Liver (tissue), 9 donors: Measurements from ENCODE around the gene UQCRC2. TPM values are rescaled to one million over a fixed set of nuclear protein-coding genes. Genes with fewer than 3 reads are reported as not detected.
"Not testable (repeated sequence)": the region's sequence is repeated elsewhere in the genome, so short reads cannot be mapped to it uniquely, and the experiment has no call there.

Experiments used
- DNase-seq: peaks from one replicate; pipeline ENCODE4 v3.0.0-alpha.2; 2017; ENCODE audit warnings: low spot score
- H3K27ac ChIP-seq, 2 donors: one replicate each; pipeline ENCODE4 v1.7.0; 2013; ENCODE audit warnings: inconsistent platforms in 2 of 2, low read length in 2 of 2, control low read depth in 1 of 2, low read depth in 1 of 2, mild to moderate bottlenecking in 1 of 2
- H3K27me3 ChIP-seq, 4 donors: one replicate each; pipeline versions ENCODE4 v1.6.1 to v1.7.0; 2013; ENCODE audit warnings: low read length in 3 of 4, inconsistent platforms in 1 of 4, mild to moderate bottlenecking in 1 of 4, moderate library complexity in 1 of 4; ENCODE audit not compliant: control insufficient read depth in 4 of 4, insufficient read depth in 4 of 4
- H3K36me3 ChIP-seq, 4 donors: one replicate each; pipeline versions ENCODE4 v1.6.1 to v1.7.0; 2013; ENCODE audit warnings: low read length in 3 of 4, mild to moderate bottlenecking in 3 of 4, low read depth in 1 of 4, moderate library complexity in 1 of 4; ENCODE audit not compliant: control insufficient read depth in 4 of 4, insufficient read depth in 3 of 4
- H3K4me1 ChIP-seq, 4 donors: one replicate each; pipeline versions ENCODE4 v1.6.1 to v1.7.0; 2013; ENCODE audit warnings: low read length in 3 of 4, mild to moderate bottlenecking in 3 of 4, moderate library complexity in 1 of 4; ENCODE audit not compliant: control insufficient read depth in 4 of 4, insufficient read depth in 4 of 4
- H3K4me3 ChIP-seq, 3 donors: one replicate each; pipeline versions ENCODE4 v1.6.1 to v1.7.0; 2013; ENCODE audit warnings: low read length in 3 of 3, control low read depth in 1 of 3, low read depth in 1 of 3, mild to moderate bottlenecking in 1 of 3
- H3K9ac ChIP-seq, 2 donors: one replicate each; pipeline ENCODE4 v1.7.0; 2013; ENCODE audit warnings: low read length in 2 of 2, mild to moderate bottlenecking in 2 of 2, moderate library complexity in 2 of 2, control low read depth in 1 of 2, low read depth in 1 of 2
- H3K9me3 ChIP-seq, 4 donors: one replicate each; pipeline versions ENCODE4 v1.6.1 to v1.7.0; 2013; ENCODE audit warnings: low read length in 3 of 4; ENCODE audit not compliant: control insufficient read depth in 4 of 4
- EGR1 ChIP-seq, 2 donors: IDR thresholded peaks; 2 replicates each; pipeline ENCODE4 v1.6.1; 2016 to 2018; ENCODE audit warnings: antibody characterized with exemption in 2 of 2, low read depth in 2 of 2
- FOXA1 ChIP-seq: IDR thresholded peaks from 2 replicates; pipeline ENCODE4 v1.6.1; 2016; ENCODE audit warnings: antibody characterized with exemption
- FOXA2 ChIP-seq: IDR thresholded peaks from 2 replicates; pipeline ENCODE4 v1.6.1; 2016; ENCODE audit warnings: antibody characterized with exemption
- GABPA ChIP-seq, 2 donors: IDR thresholded peaks in 1 of 2; conservative IDR thresholded peaks in 1 of 2; 2 replicates each; pipeline ENCODE4 v1.6.1; 2016; ENCODE audit warnings: antibody characterized with exemption in 2 of 2, mild to moderate bottlenecking in 1 of 2, moderate library complexity in 1 of 2
- HNF4A ChIP-seq, 2 donors: conservative IDR thresholded peaks; 2 replicates each; pipeline ENCODE4 v1.6.1; 2016; ENCODE audit warnings: antibody characterized with exemption in 2 of 2, mild to moderate bottlenecking in 2 of 2
- HNF4G ChIP-seq: IDR thresholded peaks from 2 replicates; pipeline ENCODE4 v1.6.1; 2016; ENCODE audit warnings: antibody characterized with exemption
- JUND ChIP-seq, 2 donors: IDR thresholded peaks; 2 replicates each; pipeline ENCODE4 v1.6.1; 2016; ENCODE audit warnings: antibody characterized with exemption in 2 of 2
- NR2F2 ChIP-seq: IDR thresholded peaks from 2 replicates; pipeline ENCODE4 v1.6.1; 2016; ENCODE audit warnings: antibody characterized with exemption
- RXRA ChIP-seq, 2 donors: IDR thresholded peaks; 2 replicates each; pipeline ENCODE4 v1.6.1; 2017 to 2018; ENCODE audit warnings: antibody characterized with exemption in 2 of 2, mild to moderate bottlenecking in 1 of 2
- SP1 ChIP-seq: IDR thresholded peaks from 2 replicates; pipeline ENCODE4 v1.6.1; 2018; ENCODE audit warnings: antibody characterized with exemption, mild to moderate bottlenecking
- TAF1 ChIP-seq: conservative IDR thresholded peaks from 2 replicates; pipeline ENCODE4 v1.6.1; 2016; ENCODE audit warnings: antibody characterized with exemption, mild to moderate bottlenecking
- YY1 ChIP-seq: IDR thresholded peaks from 2 replicates; pipeline ENCODE4 v1.6.1; 2016; ENCODE audit warnings: antibody characterized with exemption, mild to moderate bottlenecking
- WGBS: extraction: QIAGEN DNeasy Blood & Tissue Kit; methylation state at CpG from one replicate; pipeline ENCODE4 v1.1.7; 2013; 5-methylcytosine and 5-hydroxymethylcytosine counted together
- polyA plus RNA-seq, 2 donors: library from polyadenylated mRNA; stranded (reverse) in 1 of 2; unstranded in 1 of 2; fragments of 200-250 nt in 1 of 2; fragments of >200 nt in 1 of 2; fragmentation: Nextera tagmentation in 1 of 2; extraction: Ambion mirVana in 1 of 2; gene quantifications; one replicate each; pipeline versions ENCODE4 v1.2.1 to v1.2.3, GENCODE V29; 2013 to 2015
- total RNA-seq, 2 donors: library from RNA; depleted of rRNA; stranded (reverse); fragments of >200 nt; gene quantifications; one replicate each; pipeline ENCODE4 v1.2.3, GENCODE V29; 2014
- TF ChIP-seq, protein P1 (sequence below): IDR thresholded peaks from 2 replicates; pipeline ENCODE4 v1.6.1; 2016; ENCODE audit warnings: antibody characterized with exemption
- TF ChIP-seq, protein P2 (sequence below): IDR thresholded peaks from 2 replicates; pipeline ENCODE4 v1.6.1; 2016; ENCODE audit warnings: antibody characterized with exemption, mild to moderate bottlenecking
- TF ChIP-seq, protein P3 (sequence below): IDR thresholded peaks from 2 replicates; pipeline ENCODE4 v1.6.1; 2016; ENCODE audit warnings: antibody characterized with exemption
- TF ChIP-seq, protein P4 (sequence below): fragments of 150-350 bp; IDR thresholded peaks from 2 replicates; pipeline ENCODE4 v1.5.1; 2017; ENCODE audit warnings: improper control_type of control experiment, low read depth, low read length; ENCODE audit not compliant: missing input control
- TF ChIP-seq, protein P5 (sequence below): IDR thresholded peaks from 2 replicates; pipeline ENCODE4 v1.6.1; 2016; ENCODE audit warnings: antibody characterized with exemption
- donor health status: healthy.
- donor health status: healthy.
- donor health status: healthy.
- donor health status: healthy.
- donor health status: healthy.

Gene UQCRC2
- total and polyA plus RNA-seq, 4 donors, result 88.8 to 164 (median 140) TPM

DNA sequence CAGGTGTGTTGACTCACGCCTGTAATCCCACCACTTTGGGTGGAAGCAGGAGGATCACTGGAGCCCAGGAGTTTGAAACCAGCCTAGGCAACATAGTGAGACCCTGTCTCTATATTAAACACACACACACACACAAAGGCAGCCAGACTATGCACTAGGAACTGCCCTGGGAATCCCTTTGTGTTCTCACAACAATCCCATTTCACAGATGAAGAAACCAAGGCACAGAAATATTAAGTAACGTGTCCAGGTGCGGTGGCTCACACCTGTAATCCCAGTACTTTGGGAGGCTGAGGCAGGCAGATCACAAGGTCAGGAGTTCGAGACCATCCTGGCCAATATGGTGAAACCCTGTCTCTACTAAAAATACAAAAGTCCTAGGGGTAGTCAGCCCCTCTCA is 19.4 kb upstream of the UQCRC2 start:
- not testable (repeated sequence) for H3K36me3 ChIP-seq, H3K27me3 ChIP-seq, H3K9me3 ChIP-seq, DNase-seq, H3K9ac ChIP-seq, H3K4me3 ChIP-seq, H3K4me1 ChIP-seq, H3K27ac ChIP-seq
- WGBS, result 97% methylated on average over 4 of the region's 4 CpGs

DNA sequence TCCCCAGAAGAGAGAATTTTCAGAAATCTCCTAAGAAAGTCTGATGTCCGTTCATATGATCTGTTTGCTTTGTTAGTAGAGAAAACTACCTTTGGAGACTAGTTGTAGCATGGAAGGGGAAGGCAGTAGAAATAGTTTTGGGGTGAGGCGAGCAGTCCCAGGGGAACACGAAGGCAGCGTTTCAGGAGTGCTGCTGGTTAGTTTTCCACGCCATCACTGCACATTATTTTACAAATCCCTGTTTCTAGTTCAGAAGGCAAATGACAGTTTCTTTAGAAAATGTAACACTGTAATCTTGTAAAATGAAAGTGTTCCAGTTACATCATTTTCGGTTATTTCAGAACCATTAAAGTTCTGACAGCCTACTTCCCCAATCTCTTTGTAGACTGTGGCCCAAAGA is 16.9 kb upstream of the UQCRC2 start:
- WGBS, result 79% methylated on average over 6 of the region's 6 CpGs
- not testable (repeated sequence) for H3K4me3 ChIP-seq, H3K36me3 ChIP-seq, H3K9ac ChIP-seq, H3K27me3 ChIP-seq, H3K4me1 ChIP-seq, H3K9me3 ChIP-seq, H3K27ac ChIP-seq, DNase-seq

DNA sequence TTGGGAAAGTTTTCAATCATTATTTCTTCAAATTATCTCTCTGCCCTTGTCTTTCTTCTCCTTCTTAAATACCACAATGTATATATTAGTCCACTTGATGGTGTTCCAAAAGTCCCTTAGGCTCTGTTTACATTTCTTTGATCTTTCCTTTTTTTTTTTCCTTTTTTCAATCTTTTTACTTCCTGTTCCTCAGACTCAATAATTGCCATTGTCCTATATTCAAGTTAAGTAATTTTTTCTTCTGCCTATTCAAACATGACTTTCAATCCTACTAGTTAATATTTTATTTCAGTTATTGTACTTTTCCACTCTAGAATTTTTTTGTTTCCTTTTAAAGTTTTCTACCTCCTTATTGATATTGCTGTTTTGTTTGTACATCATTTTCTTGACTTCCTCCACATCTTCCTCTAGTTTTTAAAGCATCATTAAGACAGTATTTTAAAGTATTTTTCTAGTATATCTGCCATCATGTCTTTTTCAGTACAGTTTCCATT is 15.8 kb upstream of the UQCRC2 start:
- H3K27ac ChIP-seq, result no peak overlapping the region

More for the DNA sequence above, 15.8 kb upstream of the UQCRC2 start:
- DNase-seq, result no peak
- Histone ChIP-seq H3K9me3 (no peaks in the 10 kb centered on the region), H3K4me3 (no peak overlapping the region), H3K27me3 (no peaks in the 10 kb centered on the region), H3K4me1 (peaks cover 0 to 1% (median 0%) of the 10 kb centered on the region in 4 donors), H3K9ac (no peak overlapping the region), H3K36me3 (no peaks in the 10 kb centered on the region)
- TF ChIP-seq NR2F2 (no peak), SP1 (no peak), EGR1 (IDR thresholded peaks at IDR 0.05; ENCODE audit: low read depth in 2 of 2) (no peak), HNF4G (no peak), RXRA (IDR thresholded peaks at IDR 0.05) (no peak), HNF4A (conservative IDR thresholded peaks at IDR 0.05) (no peak), TAF1 (no peak), JUND (IDR thresholded peaks at IDR 0.05) (no peak), FOXA1 (no peak), GABPA (IDR thresholded peaks at IDR 0.05 in 1 of 2, conservative IDR thresholded peaks at IDR 0.05 in 1 of 2) (no peak), FOXA2 (no peak), YY1 (no peak)
- TF ChIP-seq, protein P1, sequence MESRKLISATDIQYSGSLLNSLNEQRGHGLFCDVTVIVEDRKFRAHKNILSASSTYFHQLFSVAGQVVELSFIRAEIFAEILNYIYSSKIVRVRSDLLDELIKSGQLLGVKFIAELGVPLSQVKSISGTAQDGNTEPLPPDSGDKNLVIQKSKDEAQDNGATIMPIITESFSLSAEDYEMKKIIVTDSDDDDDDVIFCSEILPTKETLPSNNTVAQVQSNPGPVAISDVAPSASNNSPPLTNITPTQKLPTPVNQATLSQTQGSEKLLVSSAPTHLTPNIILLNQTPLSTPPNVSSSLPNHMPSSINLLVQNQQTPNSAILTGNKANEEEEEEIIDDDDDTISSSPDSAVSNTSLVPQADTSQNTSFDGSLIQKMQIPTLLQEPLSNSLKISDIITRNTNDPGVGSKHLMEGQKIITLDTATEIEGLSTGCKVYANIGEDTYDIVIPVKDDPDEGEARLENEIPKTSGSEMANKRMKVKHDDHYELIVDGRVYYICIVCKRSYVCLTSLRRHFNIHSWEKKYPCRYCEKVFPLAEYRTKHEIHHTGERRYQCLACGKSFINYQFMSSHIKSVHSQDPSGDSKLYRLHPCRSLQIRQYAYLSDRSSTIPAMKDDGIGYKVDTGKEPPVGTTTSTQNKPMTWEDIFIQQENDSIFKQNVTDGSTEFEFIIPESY, result no peak
- TF ChIP-seq, protein P2, sequence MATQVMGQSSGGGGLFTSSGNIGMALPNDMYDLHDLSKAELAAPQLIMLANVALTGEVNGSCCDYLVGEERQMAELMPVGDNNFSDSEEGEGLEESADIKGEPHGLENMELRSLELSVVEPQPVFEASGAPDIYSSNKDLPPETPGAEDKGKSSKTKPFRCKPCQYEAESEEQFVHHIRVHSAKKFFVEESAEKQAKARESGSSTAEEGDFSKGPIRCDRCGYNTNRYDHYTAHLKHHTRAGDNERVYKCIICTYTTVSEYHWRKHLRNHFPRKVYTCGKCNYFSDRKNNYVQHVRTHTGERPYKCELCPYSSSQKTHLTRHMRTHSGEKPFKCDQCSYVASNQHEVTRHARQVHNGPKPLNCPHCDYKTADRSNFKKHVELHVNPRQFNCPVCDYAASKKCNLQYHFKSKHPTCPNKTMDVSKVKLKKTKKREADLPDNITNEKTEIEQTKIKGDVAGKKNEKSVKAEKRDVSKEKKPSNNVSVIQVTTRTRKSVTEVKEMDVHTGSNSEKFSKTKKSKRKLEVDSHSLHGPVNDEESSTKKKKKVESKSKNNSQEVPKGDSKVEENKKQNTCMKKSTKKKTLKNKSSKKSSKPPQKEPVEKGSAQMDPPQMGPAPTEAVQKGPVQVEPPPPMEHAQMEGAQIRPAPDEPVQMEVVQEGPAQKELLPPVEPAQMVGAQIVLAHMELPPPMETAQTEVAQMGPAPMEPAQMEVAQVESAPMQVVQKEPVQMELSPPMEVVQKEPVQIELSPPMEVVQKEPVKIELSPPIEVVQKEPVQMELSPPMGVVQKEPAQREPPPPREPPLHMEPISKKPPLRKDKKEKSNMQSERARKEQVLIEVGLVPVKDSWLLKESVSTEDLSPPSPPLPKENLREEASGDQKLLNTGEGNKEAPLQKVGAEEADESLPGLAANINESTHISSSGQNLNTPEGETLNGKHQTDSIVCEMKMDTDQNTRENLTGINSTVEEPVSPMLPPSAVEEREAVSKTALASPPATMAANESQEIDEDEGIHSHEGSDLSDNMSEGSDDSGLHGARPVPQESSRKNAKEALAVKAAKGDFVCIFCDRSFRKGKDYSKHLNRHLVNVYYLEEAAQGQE, result no peak
- TF ChIP-seq, protein P3, sequence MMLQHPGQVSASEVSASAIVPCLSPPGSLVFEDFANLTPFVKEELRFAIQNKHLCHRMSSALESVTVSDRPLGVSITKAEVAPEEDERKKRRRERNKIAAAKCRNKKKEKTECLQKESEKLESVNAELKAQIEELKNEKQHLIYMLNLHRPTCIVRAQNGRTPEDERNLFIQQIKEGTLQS, result no peak
- TF ChIP-seq, protein P4, sequence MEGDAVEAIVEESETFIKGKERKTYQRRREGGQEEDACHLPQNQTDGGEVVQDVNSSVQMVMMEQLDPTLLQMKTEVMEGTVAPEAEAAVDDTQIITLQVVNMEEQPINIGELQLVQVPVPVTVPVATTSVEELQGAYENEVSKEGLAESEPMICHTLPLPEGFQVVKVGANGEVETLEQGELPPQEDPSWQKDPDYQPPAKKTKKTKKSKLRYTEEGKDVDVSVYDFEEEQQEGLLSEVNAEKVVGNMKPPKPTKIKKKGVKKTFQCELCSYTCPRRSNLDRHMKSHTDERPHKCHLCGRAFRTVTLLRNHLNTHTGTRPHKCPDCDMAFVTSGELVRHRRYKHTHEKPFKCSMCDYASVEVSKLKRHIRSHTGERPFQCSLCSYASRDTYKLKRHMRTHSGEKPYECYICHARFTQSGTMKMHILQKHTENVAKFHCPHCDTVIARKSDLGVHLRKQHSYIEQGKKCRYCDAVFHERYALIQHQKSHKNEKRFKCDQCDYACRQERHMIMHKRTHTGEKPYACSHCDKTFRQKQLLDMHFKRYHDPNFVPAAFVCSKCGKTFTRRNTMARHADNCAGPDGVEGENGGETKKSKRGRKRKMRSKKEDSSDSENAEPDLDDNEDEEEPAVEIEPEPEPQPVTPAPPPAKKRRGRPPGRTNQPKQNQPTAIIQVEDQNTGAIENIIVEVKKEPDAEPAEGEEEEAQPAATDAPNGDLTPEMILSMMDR, result no peak
- TF ChIP-seq, protein P5, sequence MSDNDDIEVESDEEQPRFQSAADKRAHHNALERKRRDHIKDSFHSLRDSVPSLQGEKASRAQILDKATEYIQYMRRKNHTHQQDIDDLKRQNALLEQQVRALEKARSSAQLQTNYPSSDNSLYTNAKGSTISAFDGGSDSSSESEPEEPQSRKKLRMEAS, result no peak
